ENCODE measurements around the gene CCM2.

GRCh38 chr7:45035371-45035770 is 35.4 kb downstream of the CCM2 start:
- TF ChIP-seq CTCF (IDR thresholded peaks at IDR 0.05; ENCODE audit: insufficient read depth, low read depth, low read length) (no peak), EZH2 (IDR thresholded peaks at IDR 0.05; ENCODE audit: insufficient read depth, low read length) (no peak)

Data from astrocyte (in vitro differentiated cells and primary cell).